HG03342 (cell line): ENCODE data around the gene SLC25A25.
"Not testable (repeated sequence)": the region's sequence is repeated elsewhere in the genome, so short reads cannot be mapped to it uniquely, and the experiment has no call there.

Source experiments
- ATAC-seq: cut with Tn5 transposase; IDR thresholded peaks from one replicate; pipeline ENCODE4 v1.9.1; 2021; ENCODE audit warnings: mild to moderate bottlenecking, moderate library complexity; ENCODE audit not compliant: unreplicated experiment

Gene SLC25A25

GRCh38 chr9:128108269-128109049, 40.4 kb downstream of the SLC25A25 start:
- ATAC-seq, result no peak

- ATAC-seq, result no peak
These were observed 41.1 kb downstream of the SLC25A25 start for GRCh38 chr9:128109050-128109709.

- ATAC-seq, result not testable (repeated sequence)
These were observed 43.7 kb downstream of the SLC25A25 start for GRCh38 chr9:128111726-128112125.

GRCh38 chr9:128113526-128114325, 45.7 kb downstream of the SLC25A25 start:
- no peak for ATAC-seq

- ATAC-seq, result no peak
These were observed 46.5 kb downstream of the SLC25A25 start for GRCh38 chr9:128114326-128115186.

GRCh38 chr9:128115187-128116103, 47.4 kb downstream of the SLC25A25 start:
- no peak for ATAC-seq

GRCh38 chr9:128116104-128117083, 48.4 kb downstream of the SLC25A25 start:
- no peak for ATAC-seq

GRCh38 chr9:128117613-128118471, 49.8 kb downstream of the SLC25A25 start:
- ATAC-seq, result peak; percentile 53

GRCh38 chr9:128118472-128118857, 50.4 kb downstream of the SLC25A25 start:
- ATAC-seq, result no peak

- no peak for ATAC-seq
These were observed 51.1 kb downstream of the SLC25A25 start for GRCh38 chr9:128118971-128119665.

- no peak for ATAC-seq
These were observed 52.2 kb downstream of the SLC25A25 start for GRCh38 chr9:128120061-128120740.

- ATAC-seq, result no peak
These were observed 52.9 kb downstream of the SLC25A25 start for GRCh38 chr9:128120741-128121465.

- no peak for ATAC-seq
These were observed 53.4 kb downstream of the SLC25A25 start for GRCh38 chr9:128121466-128121810.

GRCh38 chr9:128121924-128122808, 54.1 kb downstream of the SLC25A25 start:
- ATAC-seq, result no peak

- ATAC-seq, result no peak
These were observed 54.8 kb downstream of the SLC25A25 start for GRCh38 chr9:128122809-128123175.
